NCI-H146 (cell line): ENCODE results near the gene CEMIP.
"Not testable (repeated sequence)": the region's sequence is repeated elsewhere in the genome, so short reads cannot be mapped to it uniquely, and the experiment has no call there.

Experiments used
- DNase-seq: peaks from one replicate; lab custom pipeline; 2025; lab: John Stamatoyannopoulos, UW

Gene CEMIP

DNA sequence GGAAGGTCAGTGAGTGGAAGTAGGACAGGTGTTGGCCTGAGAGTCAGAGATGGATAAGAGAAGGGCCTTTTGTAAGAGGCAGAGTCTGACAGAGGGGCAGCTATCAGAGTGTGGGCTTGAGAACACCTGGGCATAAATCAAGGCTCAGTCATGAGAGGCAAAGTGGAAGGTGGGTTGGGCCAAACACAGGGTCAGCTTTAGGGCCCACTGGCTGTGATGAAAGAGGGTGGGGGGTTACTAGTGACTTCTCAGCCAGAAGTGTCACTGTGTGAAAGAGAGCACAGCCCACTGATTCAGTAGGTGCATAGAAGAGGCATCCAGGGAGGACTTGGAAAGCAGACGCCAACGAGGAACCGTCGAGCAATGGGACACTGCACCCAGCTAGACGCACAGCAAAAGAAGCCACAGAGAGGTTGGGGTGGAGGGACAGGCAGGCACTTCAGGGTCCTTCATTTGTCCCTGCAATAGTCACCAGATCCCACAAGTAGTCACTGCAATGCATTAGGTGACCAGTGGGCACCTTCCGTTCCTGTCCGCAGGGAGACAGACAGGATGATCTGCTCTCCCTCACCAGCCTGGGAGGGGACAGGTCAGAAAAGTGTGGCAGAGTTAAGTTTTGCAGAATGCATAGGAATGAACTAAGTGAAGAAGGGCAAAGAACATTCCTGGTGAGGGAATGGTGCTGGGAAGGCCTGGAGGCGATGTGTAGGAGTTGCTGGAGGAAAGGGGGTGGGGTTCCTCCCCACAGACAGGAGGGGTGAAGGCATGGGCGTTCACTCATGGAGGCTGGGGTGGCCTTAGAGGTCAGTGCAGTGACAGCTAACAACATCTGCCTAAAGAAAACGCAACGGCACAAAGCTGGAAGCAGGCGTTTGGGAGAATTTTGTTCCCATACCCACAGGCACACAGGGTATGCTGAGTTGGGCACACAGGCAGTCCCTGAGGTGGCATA is 174.1 kb downstream of the CEMIP start:
- no peak for DNase-seq

GRCh38 chr15:80953953-80954778 is 175.0 kb downstream of the CEMIP start:
- peak; percentile 19 for DNase-seq

- DNase-seq = not testable (repeated sequence)
Measured at GRCh38 chr15:80955571-80956452, 176.6 kb downstream of the CEMIP start.

GRCh38 chr15:80957556-80957955 is 178.4 kb downstream of the CEMIP start:
- no peak for DNase-seq

DNA sequence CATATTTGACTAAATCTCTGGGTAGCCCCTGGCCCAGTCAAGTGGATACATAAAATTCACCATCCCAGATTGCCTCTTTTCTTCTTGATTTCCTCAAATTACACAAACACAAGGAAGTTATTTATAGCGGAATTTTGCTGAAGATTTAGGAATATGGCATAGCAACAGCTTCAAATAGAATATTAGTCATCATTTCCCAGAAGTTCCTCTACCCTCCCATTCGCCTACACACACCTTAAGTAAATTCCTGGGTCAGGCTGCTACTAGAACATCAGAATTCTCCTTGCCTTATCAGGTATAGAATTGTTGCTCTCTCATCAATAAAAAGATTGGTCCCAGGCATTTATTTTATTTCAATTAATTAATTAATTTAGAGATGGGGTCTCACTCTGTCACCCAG is 178.8 kb downstream of the CEMIP start:
- DNase-seq = no peak

GRCh38 chr15:80958818-80959495 is 179.8 kb downstream of the CEMIP start:
- no peak for DNase-seq

DNA sequence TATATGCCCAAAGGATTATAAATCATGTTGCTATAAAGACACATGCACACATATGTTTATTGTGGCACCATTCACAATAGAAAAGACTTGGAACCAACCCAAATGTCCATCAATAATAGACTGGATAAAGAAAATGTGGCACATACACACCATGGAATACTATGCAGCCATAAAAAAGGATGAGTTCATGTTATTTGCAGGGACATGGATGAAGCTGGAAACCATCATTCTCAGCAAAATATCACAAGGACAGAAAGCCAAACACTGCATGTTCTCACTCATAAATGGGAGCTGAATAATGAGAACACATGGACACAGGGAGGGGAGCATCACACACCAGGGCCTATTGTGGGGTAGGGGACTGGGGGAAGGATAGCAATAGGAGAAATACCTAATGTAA is 186.3 kb downstream of the CEMIP start:
- not testable (repeated sequence) for DNase-seq

- DNase-seq = no peak
Measured at GRCh38 chr15:80966431-80967197, 187.4 kb downstream of the CEMIP start.

- DNase-seq = no peak
Measured at GRCh38 chr15:80967451-80967850, 188.3 kb downstream of the CEMIP start.

DNA sequence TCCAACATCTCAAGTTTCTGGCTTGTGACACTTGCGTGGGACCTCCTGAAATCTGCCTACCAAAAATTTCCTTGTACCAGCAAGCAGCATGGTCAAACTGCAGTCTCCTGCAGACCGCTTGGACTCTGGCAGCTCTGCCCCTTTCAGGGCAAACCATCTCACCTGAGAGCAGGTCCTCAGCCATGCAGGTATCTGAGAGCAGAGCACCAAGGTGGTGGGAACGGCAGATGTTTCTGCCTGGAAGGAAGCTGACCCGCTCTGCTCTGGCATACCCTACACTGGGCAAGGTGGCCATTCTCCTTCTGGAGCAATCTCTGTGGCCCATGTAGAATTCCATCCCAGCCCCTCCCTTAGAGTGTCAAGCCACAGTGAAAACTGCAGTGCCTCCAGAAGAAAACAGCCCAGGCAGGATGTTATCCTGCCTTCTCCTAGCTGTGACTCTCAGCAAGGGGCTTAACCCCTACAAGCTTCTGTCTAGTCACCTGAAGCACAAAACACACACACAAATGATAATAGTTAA is 188.9 kb downstream of the CEMIP start:
- DNase-seq = no peak

- no peak for DNase-seq
Measured at GRCh38 chr15:80969316-80969715, 190.1 kb downstream of the CEMIP start.

DNA sequence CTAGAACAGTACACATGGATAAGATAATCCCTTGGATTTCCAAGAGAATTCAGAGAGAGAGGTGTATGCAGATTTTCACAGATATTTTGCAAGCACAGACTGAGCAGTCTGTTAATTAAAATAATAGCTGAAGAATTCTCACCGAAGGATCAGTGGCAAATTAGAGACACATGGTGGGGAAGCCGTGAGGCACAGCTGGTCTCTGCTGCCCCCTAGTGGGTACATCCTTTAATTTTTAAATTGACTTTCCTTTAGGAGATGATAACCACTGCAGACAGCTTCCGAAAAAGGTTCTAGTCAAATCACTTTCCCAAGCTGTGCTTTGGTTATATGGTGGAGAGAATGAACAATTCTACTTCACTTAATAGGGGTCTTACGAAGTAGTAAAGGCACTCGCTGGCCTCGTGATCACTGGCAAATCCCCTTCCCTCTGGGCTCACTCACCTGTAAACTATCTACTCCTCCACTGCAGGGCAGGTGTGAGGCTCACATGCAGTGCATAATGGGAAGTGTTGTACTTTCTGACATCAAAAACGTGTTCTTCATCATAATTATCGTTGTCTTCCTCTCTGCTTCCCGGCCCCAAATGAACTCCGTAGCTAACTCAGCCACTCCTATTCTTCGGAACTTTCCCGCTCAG is 191.0 kb downstream of the CEMIP start:
- peak; percentile 32 for DNase-seq

DNA sequence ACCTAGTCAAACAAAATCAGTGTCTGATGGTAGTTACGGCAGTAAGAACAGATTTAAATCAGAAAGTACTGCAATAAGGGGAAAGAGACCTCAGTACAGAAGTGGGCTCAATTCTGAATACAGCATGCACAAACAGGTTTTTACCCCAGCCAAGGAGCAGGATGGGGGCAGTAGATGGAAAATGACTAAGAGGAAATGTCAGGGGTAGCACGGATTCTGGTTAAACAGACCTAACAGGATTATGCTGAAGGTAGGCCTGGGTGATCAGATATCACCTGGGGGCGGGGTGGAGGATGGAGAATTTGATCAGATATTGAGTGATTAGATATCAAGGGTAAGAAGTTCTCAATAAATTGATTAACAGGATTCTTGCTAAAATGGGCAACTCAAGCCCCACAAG is 191.5 kb downstream of the CEMIP start:
- no peak for DNase-seq

DNA sequence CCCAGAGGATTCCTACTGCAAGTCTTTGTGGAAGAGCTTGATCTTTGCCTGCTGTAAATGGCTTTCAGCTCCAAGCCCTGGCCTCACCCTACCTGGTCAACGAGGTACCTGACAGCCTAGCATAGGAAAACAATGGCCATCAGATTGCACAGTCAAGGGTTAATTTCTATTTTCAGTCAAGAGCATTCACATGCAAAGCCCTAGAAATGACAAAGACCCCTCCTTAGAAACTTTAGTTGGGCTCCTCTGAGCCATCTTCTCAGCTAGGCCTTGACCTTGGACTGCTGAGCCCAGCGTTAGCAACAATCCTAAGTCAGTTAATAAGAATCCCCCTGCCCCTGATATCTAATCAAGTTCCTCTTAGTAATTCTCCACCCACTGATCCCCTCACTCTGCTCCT is 192.0 kb downstream of the CEMIP start:
- DNase-seq = no peak

- no peak for DNase-seq
Measured at GRCh38 chr15:80972276-80972675, 193.1 kb downstream of the CEMIP start.

DNA sequence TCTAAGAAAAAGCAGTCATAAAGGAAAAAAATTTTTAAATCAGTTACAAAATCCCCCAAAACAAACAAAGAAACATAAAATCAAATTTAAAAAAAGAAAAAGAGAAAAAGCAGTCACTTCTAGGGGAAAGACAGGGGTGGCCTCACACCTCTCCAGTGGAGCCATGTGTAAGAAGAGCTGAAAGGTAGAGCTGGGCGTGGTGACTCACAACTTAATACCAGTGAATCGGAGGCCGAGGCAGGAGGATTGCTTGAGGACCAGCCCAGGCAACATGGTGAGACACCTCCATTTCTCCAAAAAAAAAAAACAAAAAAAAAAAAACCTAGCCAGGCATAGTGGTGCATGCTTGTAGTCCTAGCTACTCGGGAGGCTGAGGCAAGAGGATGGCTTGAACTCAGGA is 195.7 kb downstream of the CEMIP start:
- DNase-seq = no peak

DNA sequence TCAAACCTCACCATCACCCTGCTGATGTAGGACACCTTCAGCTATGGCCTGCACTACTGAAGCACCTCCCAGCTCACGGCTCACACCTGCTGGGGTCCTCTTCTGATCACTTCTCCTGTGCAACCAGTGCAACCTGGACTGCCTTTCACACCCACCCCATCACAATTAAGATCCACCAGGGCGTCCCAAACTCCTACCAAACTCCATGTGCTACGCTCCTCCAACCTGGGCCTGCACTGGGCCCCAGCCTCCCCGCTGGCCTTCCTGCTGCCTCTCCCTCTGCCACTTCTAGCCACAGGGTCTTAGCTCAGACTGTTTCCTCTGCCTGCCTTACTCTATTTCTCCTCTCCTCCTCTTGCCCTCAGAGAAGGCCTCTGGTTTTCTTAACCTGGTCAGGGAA is 197.7 kb downstream of the CEMIP start:
- DNase-seq = no peak

DNA sequence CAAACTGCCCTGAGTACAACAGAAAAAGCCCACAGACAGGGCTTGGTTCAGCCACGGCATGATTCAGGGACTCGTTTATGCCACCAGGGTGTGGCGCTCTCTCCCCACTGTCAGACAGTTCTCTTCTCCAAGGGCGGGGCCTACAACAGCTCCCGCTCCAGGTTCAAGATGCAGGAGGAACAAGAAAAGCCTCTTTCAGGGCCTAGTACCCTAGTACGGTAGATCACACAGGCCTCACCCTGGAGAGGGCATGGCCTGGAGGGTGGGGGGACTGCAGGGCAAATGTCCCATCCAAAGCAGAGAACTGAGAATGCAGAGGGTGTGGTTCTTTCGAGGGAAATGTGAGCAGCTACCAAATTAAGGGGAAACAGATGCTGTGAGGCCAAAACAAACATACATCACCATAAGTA is 198.5 kb downstream of the CEMIP start:
- peak; percentile 29 for DNase-seq

- DNase-seq = no peak
Measured at GRCh38 chr15:80978685-80979329, 199.6 kb downstream of the CEMIP start.
